Tongue (tissue), 2 donors: ENCODE data around the gene ARHGEF18. TPM values are rescaled to one million over a fixed set of nuclear protein-coding genes. Genes with fewer than 3 reads are reported as not detected.

Experiments used
- DNase-seq: peaks from one replicate; pipeline ENCODE4 v3.0.0-alpha.2; 2015
- total RNA-seq: library from RNA; depleted of rRNA; stranded (reverse); fragments of >200 nt; gene quantifications from one replicate; pipeline ENCODE4 v1.2.3, GENCODE V29; 2014

Gene ARHGEF18
- total RNA-seq, 1 donor from 2014 or later = 23.6 TPM

GRCh38 chr19:7386308-7386707 is 37.6 kb downstream of the ARHGEF18 start:
- DNase-seq = no peak

- DNase-seq = no peak
These were observed 38.0 kb downstream of the ARHGEF18 start for GRCh38 chr19:7386769-7387168.

- DNase-seq = no peak
These were observed 42.5 kb downstream of the ARHGEF18 start for GRCh38 chr19:7391218-7391670.

GRCh38 chr19:7393459-7393858 is 44.7 kb downstream of the ARHGEF18 start:
- DNase-seq = no peak

GRCh38 chr19:7393939-7394730 is 45.4 kb downstream of the ARHGEF18 start:
- DNase-seq = no peak

GRCh38 chr19:7394731-7395359 is 46.1 kb downstream of the ARHGEF18 start:
- DNase-seq = peak; percentile 96

- no peak for DNase-seq
These were observed 46.8 kb downstream of the ARHGEF18 start for GRCh38 chr19:7395360-7396066.

- no peak for DNase-seq
These were observed 49.0 kb downstream of the ARHGEF18 start for GRCh38 chr19:7397687-7398086.

Other genes starting within 250 kb of the ARHGEF18 start
- gene INSR, start 54.5 kb upstream of the ARHGEF18 start, total RNA-seq = 54.2 TPM
- gene PEX11G, start 140.1 kb downstream of the ARHGEF18 start, total RNA-seq = 6.1 TPM
- 24.2 TPM for gene ZNF358, start 167.2 kb downstream of the ARHGEF18 start, total RNA-seq
- gene MCOLN1, start 173.7 kb downstream of the ARHGEF18 start, total RNA-seq = 4.2 TPM
- gene PNPLA6, start 186.8 kb downstream of the ARHGEF18 start, total RNA-seq = 43.5 TPM
- gene CAMSAP3, start 246.9 kb downstream of the ARHGEF18 start, total RNA-seq = 7.0 TPM